MCF 10A (cell line): ENCODE data around the gene IGF1R. TPM values are rescaled to one million over a fixed set of nuclear protein-coding genes. Genes with fewer than 3 reads are reported as not detected.

Experiments
- BruUV-seq: library from RNA; stranded (reverse); fragments of 400-500 nt; replicated peaks from 2 replicates; lab custom pipeline; 2021; lab: Mats Ljungman, UMichigan
- CTCF ChIA-PET: fragments of 300-600 bp; sonication (Branson Sonifier 250); formaldehyde crosslinking; extraction: SDS; loops from one replicate; lab custom pipeline; 2021; ENCODE audit warnings: antibody characterized with exemption, inconsistent platforms; lab: Yijun Ruan, JAX
- POLR2A ChIA-PET: fragments of 300-600, 350-650 bp; sonication (Branson Sonifier 250); formaldehyde crosslinking; extraction: SDS; loops from one replicate; lab custom pipeline; 2020; ENCODE audit warnings: antibody characterized with exemption, inconsistent platforms; lab: Yijun Ruan, JAX
- DNase-seq: peaks from one replicate; pipeline ENCODE4 v3.0.0-alpha.2; 2018; ENCODE audit not compliant: unreplicated experiment
- H3K27ac Mint-ChIP-seq: one replicate; pipeline ENCODE4 v1.8.0; 2022; ENCODE audit warnings: mild to moderate bottlenecking, low read depth, mixed read lengths; ENCODE audit not compliant: unreplicated experiment
- H3K27me3 Mint-ChIP-seq: one replicate; pipeline ENCODE4 v1.8.0; 2022; ENCODE audit warnings: mixed read lengths; ENCODE audit not compliant: insufficient read depth, unreplicated experiment
- H3K36me3 Mint-ChIP-seq: one replicate; pipeline ENCODE4 v1.8.0; 2022; ENCODE audit warnings: mild to moderate bottlenecking, moderate library complexity, mixed read lengths; ENCODE audit not compliant: insufficient read depth, unreplicated experiment
- H3K4me1 Mint-ChIP-seq: one replicate; pipeline ENCODE4 v1.8.0; 2022; ENCODE audit warnings: mixed read lengths; ENCODE audit not compliant: insufficient read depth, unreplicated experiment
- H3K4me3 Mint-ChIP-seq: one replicate; pipeline ENCODE4 v1.8.0; 2022; ENCODE audit warnings: mild to moderate bottlenecking, moderate library complexity, mixed read lengths; ENCODE audit not compliant: unreplicated experiment
- H3K9me3 Mint-ChIP-seq: one replicate; pipeline ENCODE4 v1.8.0; 2022; ENCODE audit warnings: mixed read lengths; ENCODE audit not compliant: unreplicated experiment
- CTCF ChIP-seq: fragments of 200-600 bp; IDR thresholded peaks from one replicate; pipeline ENCODE4 v1.8.0; 2022; ENCODE audit warnings: antibody characterized with exemption, mild to moderate bottlenecking; ENCODE audit not compliant: unreplicated experiment
- intact Hi-C: fragments of 100-400 bp; cut with micrococcal nuclease; formaldehyde crosslinking; loops from 2 replicates; pipeline ENCODE4 v1.14.1; 2022
- total RNA-seq: library from RNA; stranded (reverse); gene quantifications from 2 replicates; pipeline ENCODE4 v1.2.3, GENCODE V29; 2022

IGF1R gene
- total RNA-seq, 1 experiment from 2014 or later: 53.3 TPM

GRCh38 chr15:98855067-98855814, 206.9 kb downstream of the IGF1R start:
- Mint-ChIP-seq H3K4me3 (no peak overlapping the region), H3K36me3 (peaks cover 6% of the 10 kb centered on the region), H3K9me3 (no peaks in the 10 kb centered on the region), H3K27me3 (no peaks in the 10 kb centered on the region), H3K4me1 (peaks cover 27% of the 10 kb centered on the region), H3K27ac (peak overlapping the region; percentile 82)
- CTCF ChIA-PET: interaction anchor here (0.6 to 1.1 kb wide), 4 partner anchors 9 to 337 kb away, joined by 3 to 6 read pairs (median 4); no protein-coding TSS in a partner anchor
- no peak for DNase-seq
- intact Hi-C loops: no loop called here
- no peak for TF ChIP-seq CTCF
- POLR2A ChIA-PET: interaction anchor here (0.9 to 2.5 kb wide), 5 partner anchors 11 to 203 kb away, joined by 3 to 10 read pairs (median 5); no protein-coding TSS in a partner anchor
- BruUV-seq: no TSS peak

DNA sequence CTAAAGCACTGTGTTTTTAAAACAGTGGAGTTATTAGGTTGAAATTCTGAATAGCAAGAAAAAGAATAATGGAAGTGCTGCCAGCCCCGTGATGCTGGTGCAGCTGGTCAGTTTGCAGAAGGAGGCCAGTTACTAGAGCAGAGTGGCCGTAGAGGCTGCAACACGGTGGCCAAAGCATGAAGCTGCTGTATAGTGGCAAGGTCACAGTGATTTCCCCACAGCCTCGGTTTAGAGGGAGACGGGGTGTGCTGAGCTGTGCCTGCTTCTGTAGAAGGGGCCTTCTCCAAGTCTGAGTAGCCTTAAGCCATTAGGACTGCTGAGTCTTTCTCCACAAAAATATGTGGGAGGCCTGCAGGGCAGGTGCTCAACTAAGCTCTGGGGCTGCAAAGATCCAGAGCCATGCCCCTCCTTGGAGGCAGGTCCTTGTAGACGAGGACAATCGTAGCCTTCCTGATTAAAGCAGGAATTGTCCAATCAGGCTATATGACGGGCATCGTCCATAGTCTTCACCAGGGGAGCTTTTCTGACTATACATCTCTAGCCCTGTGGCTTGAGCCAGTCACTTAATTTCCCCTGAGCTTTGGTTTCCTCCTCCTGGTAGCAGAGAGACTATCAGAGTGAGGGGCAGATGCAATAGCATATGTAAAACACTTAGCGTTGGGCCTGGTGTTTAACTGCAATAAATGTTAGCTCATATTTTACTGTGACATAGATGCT, 207.6 kb downstream of the IGF1R start:
- Mint-ChIP-seq H3K4me1 (peaks cover 27% of the 10 kb centered on the region), H3K27me3 (no peaks in the 10 kb centered on the region), H3K36me3 (peaks cover 6% of the 10 kb centered on the region), H3K27ac (no peak overlapping the region), H3K9me3 (no peaks in the 10 kb centered on the region), H3K4me3 (no peak overlapping the region)
- DNase-seq: no peak
- no TSS peak for BruUV-seq
- intact Hi-C loops: no loop called here
- ChIA-PET CTCF (interaction anchor here (0.6 to 1.3 kb wide), 5 partner anchors 8 to 338 kb away, joined by 3 to 4 read pairs (median 3); no protein-coding TSS in a partner anchor), POLR2A (interaction anchor here (0.6 to 2.5 kb wide), 6 partner anchors 11 to 204 kb away, joined by 3 to 10 read pairs (median 4); no protein-coding TSS in a partner anchor)
- no peak for TF ChIP-seq CTCF

DNA sequence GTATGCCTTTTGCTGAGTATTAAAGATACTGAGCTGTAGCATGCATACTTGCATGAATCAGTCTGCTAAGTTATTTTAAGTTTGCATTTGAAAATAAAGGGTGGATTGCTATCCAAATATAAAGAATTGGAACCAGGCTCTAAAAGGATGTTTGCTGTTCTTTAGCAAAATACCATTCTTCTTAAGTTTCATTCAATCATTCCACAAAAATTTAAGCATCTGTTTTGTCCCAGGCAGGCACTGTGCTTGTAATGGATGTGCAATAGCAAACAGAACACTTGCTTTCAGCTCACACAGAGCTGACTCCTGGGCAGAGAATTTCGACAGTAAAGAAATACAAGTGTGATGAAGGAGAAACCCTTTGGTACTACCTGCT, 208.2 kb downstream of the IGF1R start:
- CTCF ChIA-PET: interaction anchor here (0.6 to 1.3 kb wide), 3 partner anchors 8 to 205 kb away, joined by 3 read pairs; no protein-coding TSS in a partner anchor
- peaks cover 6% of the 10 kb centered on the region for H3K36me3 Mint-ChIP-seq
- H3K27ac Mint-ChIP-seq: no peak overlapping the region
- no peak for TF ChIP-seq CTCF
- POLR2A ChIA-PET: interaction anchor here (0.6 to 1.6 kb wide), 4 partner anchors 10 to 39 kb away, joined by 3 to 8 read pairs (median 4); no protein-coding TSS in a partner anchor
- no TSS peak for BruUV-seq
- DNase-seq: no peak
- H3K9me3 Mint-ChIP-seq: no peaks in the 10 kb centered on the region
- intact Hi-C loops: no loop called here
- H3K4me3 Mint-ChIP-seq: no peak overlapping the region
- H3K27me3 Mint-ChIP-seq: no peaks in the 10 kb centered on the region
- H3K4me1 Mint-ChIP-seq: peaks cover 30% of the 10 kb centered on the region

DNA sequence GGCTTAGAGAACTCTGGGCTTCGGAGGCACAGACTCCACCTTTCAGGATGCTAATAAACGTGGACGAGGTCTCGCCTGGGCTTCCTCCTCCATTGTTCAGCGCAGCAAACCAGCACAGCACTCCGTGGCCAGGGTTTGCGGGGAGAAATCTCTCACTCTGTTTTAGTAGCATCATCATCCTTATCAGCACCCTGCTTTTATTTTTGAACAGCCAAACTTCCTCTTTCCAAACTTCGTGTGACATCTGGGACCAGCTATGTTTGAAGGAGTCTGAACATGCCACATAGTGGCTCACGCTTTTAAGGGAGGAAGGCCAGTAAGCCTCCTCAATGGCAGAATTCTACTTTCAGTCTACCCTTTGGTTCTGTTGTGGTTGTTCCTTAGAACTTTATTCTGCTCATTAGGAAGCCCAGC, 210.3 kb downstream of the IGF1R start:
- no peak for TF ChIP-seq CTCF
- no peak overlapping the region for H3K4me3 Mint-ChIP-seq

More for the DNA sequence above, 210.3 kb downstream of the IGF1R start:
- no peaks in the 10 kb centered on the region for H3K36me3 Mint-ChIP-seq
- H3K4me1 Mint-ChIP-seq: peaks cover 28% of the 10 kb centered on the region
- no peaks in the 10 kb centered on the region for H3K27me3 Mint-ChIP-seq
- no peaks in the 10 kb centered on the region for H3K9me3 Mint-ChIP-seq
- CTCF ChIA-PET: no interaction called here
- POLR2A ChIA-PET: no interaction called here
- BruUV-seq: no TSS peak
- intact Hi-C loops: no loop called here
- DNase-seq: no peak
- no peak overlapping the region for H3K27ac Mint-ChIP-seq
